Measurements from ENCODE around the gene CCL23.
"Not testable (repeated sequence)": the region's sequence is repeated elsewhere in the genome, so short reads cannot be mapped to it uniquely, and the experiment has no call there.

Gene CCL23

GRCh38 chr17:36017799-36018198 lies at the start of gene CCL23:
Gene CCL23, minus strand, starts transcription at chr17:36017972. Its CDS starts 75 bp downstream, at chr17:36017897.
- no peak for DNase-seq

GRCh38 chr17:36066365-36066985 lies 48.7 kb upstream of the CCL23 start:
- DNase-seq, result no peak

- no peak for DNase-seq
These were observed 46.2 kb upstream of the CCL23 start, which contains the start of gene CCL18 for GRCh38 chr17:36063786-36064541. Gene CCL18, plus strand, starts transcription at chr17:36064272. Its CDS starts 71 bp downstream, at chr17:36064343.

GRCh38 chr17:36060816-36061215 lies 43.0 kb upstream of the CCL23 start:
- no peak for DNase-seq

- DNase-seq, result no peak
These were observed 41.6 kb upstream of the CCL23 start for GRCh38 chr17:36059406-36059805.

- DNase-seq, result no peak
These were observed 40.1 kb upstream of the CCL23 start for GRCh38 chr17:36057911-36058310.

- no peak for DNase-seq
These were observed 38.2 kb upstream of the CCL23 start for GRCh38 chr17:36055921-36056520.

- DNase-seq, result no peak
These were observed 37.4 kb upstream of the CCL23 start for GRCh38 chr17:36055171-36055570.

GRCh38 chr17:36049643-36050042 lies 31.9 kb upstream of the CCL23 start:
- no peak for DNase-seq

- no peak for DNase-seq
These were observed 30.3 kb upstream of the CCL23 start for GRCh38 chr17:36048066-36048465.

- no peak for DNase-seq
These were observed 18.5 kb upstream of the CCL23 start for GRCh38 chr17:36036235-36036634.

GRCh38 chr17:36034127-36034526 lies 16.4 kb upstream of the CCL23 start:
- no peak for DNase-seq

- DNase-seq, result no peak
These were observed 13.2 kb upstream of the CCL23 start for GRCh38 chr17:36030956-36031355.

GRCh38 chr17:36027761-36028160 lies 10.0 kb upstream of the CCL23 start:
- no peak for DNase-seq

GRCh38 chr17:36024106-36024869 lies 6.5 kb upstream of the CCL23 start:
- no peak for DNase-seq

GRCh38 chr17:36019423-36019822 lies 1.7 kb upstream of the CCL23 start:
- DNase-seq, result no peak

GRCh38 chr17:36016555-36016954 lies 1.2 kb downstream of the CCL23 start:
- no peak for DNase-seq

GRCh38 chr17:36015895-36016294 lies 1.9 kb downstream of the CCL23 start:
- DNase-seq, result not testable (repeated sequence)

- no peak for DNase-seq
These were observed 2.8 kb downstream of the CCL23 start for GRCh38 chr17:36014946-36015345.

GRCh38 chr17:36011201-36011600 lies 6.6 kb downstream of the CCL23 start:
- no peak for DNase-seq

GRCh38 chr17:36008998-36009665 lies 8.6 kb downstream of the CCL23 start:
- DNase-seq, result no peak

- DNase-seq, result no peak
These were observed 13.1 kb downstream of the CCL23 start for GRCh38 chr17:36004594-36005108.
